ENCODE measurements around the gene TCF12.

TCF12 gene

DNA sequence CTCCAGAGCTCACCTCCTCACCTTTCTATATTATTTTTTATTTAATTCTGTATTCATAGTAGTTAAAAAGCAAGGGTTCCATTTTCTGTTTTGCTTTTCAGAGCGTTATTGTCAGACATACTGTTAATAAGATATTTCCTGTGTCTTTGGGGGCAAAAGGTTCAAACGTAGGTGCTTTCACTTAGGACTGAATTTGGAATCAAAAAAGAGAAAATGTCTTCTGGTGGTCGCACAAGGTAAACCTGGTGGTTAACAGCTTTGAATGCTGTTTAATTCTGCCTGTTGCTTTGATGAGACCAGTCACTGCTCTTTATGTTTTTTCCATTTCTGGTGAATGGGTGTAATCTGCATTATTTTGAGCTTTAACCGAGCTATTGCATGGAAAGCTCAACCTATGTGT is 212.5 kb downstream of the TCF12 start:
- Histone ChIP-seq H3K36me3 (no peaks in the 10 kb centered on the region; the same call in 1 of the 2 replicates), H3K27me3 (no peaks in the 10 kb centered on the region), H3K9me3 (no peaks in the 10 kb centered on the region), H3K4me3 (ENCODE audit: low read depth, low read length) (no peak overlapping the region), H3K4me1 (peaks cover 23% of the 10 kb centered on the region)
- DNase-seq: no peak
- TF ChIP-seq, protein P1, sequence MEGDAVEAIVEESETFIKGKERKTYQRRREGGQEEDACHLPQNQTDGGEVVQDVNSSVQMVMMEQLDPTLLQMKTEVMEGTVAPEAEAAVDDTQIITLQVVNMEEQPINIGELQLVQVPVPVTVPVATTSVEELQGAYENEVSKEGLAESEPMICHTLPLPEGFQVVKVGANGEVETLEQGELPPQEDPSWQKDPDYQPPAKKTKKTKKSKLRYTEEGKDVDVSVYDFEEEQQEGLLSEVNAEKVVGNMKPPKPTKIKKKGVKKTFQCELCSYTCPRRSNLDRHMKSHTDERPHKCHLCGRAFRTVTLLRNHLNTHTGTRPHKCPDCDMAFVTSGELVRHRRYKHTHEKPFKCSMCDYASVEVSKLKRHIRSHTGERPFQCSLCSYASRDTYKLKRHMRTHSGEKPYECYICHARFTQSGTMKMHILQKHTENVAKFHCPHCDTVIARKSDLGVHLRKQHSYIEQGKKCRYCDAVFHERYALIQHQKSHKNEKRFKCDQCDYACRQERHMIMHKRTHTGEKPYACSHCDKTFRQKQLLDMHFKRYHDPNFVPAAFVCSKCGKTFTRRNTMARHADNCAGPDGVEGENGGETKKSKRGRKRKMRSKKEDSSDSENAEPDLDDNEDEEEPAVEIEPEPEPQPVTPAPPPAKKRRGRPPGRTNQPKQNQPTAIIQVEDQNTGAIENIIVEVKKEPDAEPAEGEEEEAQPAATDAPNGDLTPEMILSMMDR (IDR thresholded peaks at IDR 0.05; ENCODE audit: low read depth, low read length): no peak

DNA sequence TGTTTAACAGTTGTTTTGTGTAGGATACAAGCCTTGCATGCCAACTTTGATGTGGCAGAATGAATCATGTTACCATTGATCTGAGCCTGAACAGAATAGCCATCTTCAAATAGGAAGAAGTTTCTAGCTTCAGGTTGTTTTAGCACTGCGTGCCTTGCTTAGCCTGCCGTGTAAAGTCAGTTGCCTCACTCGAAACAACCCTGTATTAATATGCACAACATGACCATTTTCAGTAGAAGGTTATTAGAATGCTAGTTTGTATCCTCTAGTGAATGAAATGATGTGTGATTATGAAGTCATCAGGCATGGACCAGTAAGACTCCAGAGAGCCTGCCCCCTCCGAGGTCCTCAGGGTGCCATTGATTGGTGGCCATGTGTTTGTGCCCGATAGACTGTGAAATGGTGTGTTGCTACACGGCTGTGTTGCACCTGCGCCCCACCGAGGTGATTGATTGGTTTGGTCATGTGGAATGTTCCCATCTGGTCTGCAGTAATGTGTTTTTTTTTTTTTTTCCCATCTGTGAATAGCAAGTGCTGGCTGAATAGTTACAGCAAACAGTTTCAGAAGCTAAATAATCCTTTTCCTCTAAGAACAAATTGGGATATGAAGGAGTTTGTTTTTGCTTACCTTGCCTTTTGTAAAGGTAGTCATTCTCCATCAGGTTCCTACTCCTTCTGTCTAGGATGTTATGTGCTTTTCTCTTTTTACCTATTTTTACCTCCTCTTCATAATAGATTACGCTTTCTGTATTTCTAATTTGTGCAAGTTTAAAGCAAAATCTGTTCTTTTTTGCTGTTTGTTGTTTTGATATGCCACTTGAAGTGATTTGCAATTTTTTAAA is 214.9 kb downstream of the TCF12 start:
- peak; percentile 32 for DNase-seq

DNA sequence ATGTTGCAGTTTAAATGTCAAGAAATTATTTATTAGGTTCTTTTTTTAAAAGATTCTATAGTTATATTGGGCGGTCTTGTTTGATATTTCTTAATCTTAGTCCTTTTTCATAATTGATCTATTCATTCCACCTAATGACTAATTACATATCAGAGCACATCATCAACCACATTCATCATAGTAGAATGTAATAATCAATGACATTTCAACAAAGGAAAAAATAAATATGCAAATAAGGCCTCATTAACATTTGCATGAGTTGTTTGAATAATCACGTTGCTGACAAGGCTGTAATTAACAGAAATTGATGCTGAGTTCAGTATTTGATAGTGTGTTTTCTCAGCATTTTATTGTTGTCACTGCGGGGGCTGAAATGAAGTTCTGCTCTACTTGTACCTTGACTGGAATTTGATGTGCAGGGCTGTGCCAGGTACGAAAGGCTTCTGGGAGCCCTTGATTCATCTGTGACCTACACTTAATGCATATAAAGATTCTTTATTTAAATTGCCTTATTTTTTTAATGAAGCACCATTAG is 215.7 kb downstream of the TCF12 start:
- no peak overlapping the region for H3K4me3 ChIP-seq (ENCODE audit: low read depth, low read length)
- no peaks in the 10 kb centered on the region; the same call in none of the 2 replicates for H3K36me3 ChIP-seq
- TF ChIP-seq, protein P1 (IDR thresholded peaks at IDR 0.05; ENCODE audit: low read depth, low read length): no peak
- no peaks in the 10 kb centered on the region for H3K27me3 ChIP-seq
- H3K9me3 ChIP-seq: no peaks in the 10 kb centered on the region
- no peak for DNase-seq
- H3K4me1 ChIP-seq: peaks cover 31% of the 10 kb centered on the region

More for the DNA sequence above, 214.9 kb downstream of the TCF12 start:
- no peaks in the 10 kb centered on the region for H3K27me3 ChIP-seq
- no peaks in the 10 kb centered on the region for H3K9me3 ChIP-seq
- TF ChIP-seq, protein P1 (IDR thresholded peaks at IDR 0.05; ENCODE audit: low read depth, low read length): no peak
- H3K36me3 ChIP-seq: no peaks in the 10 kb centered on the region; the same call in none of the 2 replicates
- peaks cover 23% of the 10 kb centered on the region for H3K4me1 ChIP-seq
- H3K4me3 ChIP-seq (ENCODE audit: low read depth, low read length): no peak overlapping the region

- H3K4me1 ChIP-seq: peaks cover 32% of the 10 kb centered on the region
- DNase-seq: no peak
Measured at GRCh38 chr15:57134851-57135250, 216.4 kb downstream of the TCF12 start.

GRCh38 chr15:57135800-57136199 is 217.4 kb downstream of the TCF12 start:
- TF ChIP-seq, protein P1 (IDR thresholded peaks at IDR 0.05; ENCODE audit: low read depth, low read length): no peak
- Histone ChIP-seq H3K9me3 (no peaks in the 10 kb centered on the region), H3K4me3 (ENCODE audit: low read depth, low read length) (no peak overlapping the region), H3K4me1 (peaks cover 32% of the 10 kb centered on the region), H3K27me3 (no peaks in the 10 kb centered on the region), H3K36me3 (no peaks in the 10 kb centered on the region; the same call in 1 of the 2 replicates)
- no peak for DNase-seq

More at GRCh38 chr15:57134851-57135250, 216.4 kb downstream of the TCF12 start:
- TF ChIP-seq, protein P1 (IDR thresholded peaks at IDR 0.05; ENCODE audit: low read depth, low read length): no peak
- Histone ChIP-seq H3K9me3 (no peaks in the 10 kb centered on the region), H3K27me3 (no peaks in the 10 kb centered on the region), H3K4me3 (ENCODE audit: low read depth, low read length) (no peak overlapping the region), H3K36me3 (no peaks in the 10 kb centered on the region; the same call in 1 of the 2 replicates)

DNA sequence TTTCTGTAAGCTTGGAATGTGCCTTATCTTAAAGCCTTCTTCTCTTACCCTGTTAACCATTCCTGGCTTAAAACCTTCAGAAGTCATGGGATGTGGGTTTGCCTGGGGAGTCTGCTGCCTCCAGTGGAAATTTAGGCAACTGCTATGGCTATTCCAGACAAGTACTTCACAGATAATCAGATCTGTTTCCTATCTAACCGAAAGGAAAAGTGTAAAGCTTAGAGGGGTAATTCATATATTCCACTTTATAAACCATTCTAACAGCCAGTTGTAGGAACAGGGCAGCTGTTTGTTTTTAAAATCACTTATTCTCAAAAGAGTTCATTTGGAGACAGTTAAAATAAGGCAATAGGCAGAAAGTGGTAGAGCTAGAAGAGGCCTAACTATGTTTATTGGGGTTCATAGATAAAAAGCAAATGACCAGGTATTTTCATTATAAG is 219.9 kb downstream of the TCF12 start:
- DNase-seq: peak; percentile 54
- TF ChIP-seq, protein P1 (IDR thresholded peaks at IDR 0.05; ENCODE audit: low read depth, low read length): peak; percentile 96
- Histone ChIP-seq H3K4me3 (ENCODE audit: low read depth, low read length) (no peak overlapping the region), H3K4me1 (peaks cover 27% of the 10 kb centered on the region), H3K36me3 (no peaks in the 10 kb centered on the region; the same call in 1 of the 2 replicates), H3K9me3 (no peaks in the 10 kb centered on the region), H3K27me3 (no peaks in the 10 kb centered on the region)
